ENCODE data around the gene NAPEPLD. TPM values are rescaled to one million over a fixed set of nuclear protein-coding genes. Genes with fewer than 3 reads are reported as not detected.

The NAPEPLD gene
- total and polyA plus RNA-seq, 2 experiments from 2014 or later: 9.4 to 10.7 TPM

DNA sequence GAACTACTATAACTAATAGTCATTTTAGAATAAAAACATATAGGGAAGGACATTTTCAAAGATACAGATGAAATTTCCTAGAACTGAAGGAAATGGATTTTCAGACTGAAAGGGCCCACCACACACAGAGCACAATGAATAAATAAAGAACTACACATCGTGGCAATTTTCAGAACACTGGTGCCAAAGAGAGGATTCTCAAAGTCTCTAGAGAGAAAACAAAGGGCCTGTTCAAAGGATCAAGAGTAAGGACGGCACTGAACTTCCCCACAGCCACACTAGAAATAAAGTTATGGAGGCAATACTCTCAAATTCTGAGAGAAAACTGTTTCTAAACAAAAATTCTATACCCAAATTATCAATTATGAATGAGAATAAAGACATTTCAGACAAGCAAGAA, 21.9 kb downstream of the NAPEPLD start:
- no peak overlapping the region for H3K4me3 Mint-ChIP-seq
- no peak overlapping the region for H3K4me3 ChIP-seq
- no peaks in the 10 kb centered on the region for H3F3A ChIP-seq (replicated peaks; ENCODE audit: low read depth)
- no peaks in the 10 kb centered on the region for H3K27me3 ChIP-seq (ENCODE audit: insufficient read depth)
- H3K27ac ChIP-seq (ENCODE audit: low read depth): no peak overlapping the region
- H3K27ac Mint-ChIP-seq: no peak overlapping the region
- TF ChIP-seq JUNB (IDR thresholded peaks at IDR 0.05; ENCODE audit: unreplicated experiment): no peak
- TF ChIP-seq NANOG (IDR thresholded peaks at IDR 0.05; ENCODE audit: borderline replicate concordance): no peak
- TF ChIP-seq, protein P1, sequence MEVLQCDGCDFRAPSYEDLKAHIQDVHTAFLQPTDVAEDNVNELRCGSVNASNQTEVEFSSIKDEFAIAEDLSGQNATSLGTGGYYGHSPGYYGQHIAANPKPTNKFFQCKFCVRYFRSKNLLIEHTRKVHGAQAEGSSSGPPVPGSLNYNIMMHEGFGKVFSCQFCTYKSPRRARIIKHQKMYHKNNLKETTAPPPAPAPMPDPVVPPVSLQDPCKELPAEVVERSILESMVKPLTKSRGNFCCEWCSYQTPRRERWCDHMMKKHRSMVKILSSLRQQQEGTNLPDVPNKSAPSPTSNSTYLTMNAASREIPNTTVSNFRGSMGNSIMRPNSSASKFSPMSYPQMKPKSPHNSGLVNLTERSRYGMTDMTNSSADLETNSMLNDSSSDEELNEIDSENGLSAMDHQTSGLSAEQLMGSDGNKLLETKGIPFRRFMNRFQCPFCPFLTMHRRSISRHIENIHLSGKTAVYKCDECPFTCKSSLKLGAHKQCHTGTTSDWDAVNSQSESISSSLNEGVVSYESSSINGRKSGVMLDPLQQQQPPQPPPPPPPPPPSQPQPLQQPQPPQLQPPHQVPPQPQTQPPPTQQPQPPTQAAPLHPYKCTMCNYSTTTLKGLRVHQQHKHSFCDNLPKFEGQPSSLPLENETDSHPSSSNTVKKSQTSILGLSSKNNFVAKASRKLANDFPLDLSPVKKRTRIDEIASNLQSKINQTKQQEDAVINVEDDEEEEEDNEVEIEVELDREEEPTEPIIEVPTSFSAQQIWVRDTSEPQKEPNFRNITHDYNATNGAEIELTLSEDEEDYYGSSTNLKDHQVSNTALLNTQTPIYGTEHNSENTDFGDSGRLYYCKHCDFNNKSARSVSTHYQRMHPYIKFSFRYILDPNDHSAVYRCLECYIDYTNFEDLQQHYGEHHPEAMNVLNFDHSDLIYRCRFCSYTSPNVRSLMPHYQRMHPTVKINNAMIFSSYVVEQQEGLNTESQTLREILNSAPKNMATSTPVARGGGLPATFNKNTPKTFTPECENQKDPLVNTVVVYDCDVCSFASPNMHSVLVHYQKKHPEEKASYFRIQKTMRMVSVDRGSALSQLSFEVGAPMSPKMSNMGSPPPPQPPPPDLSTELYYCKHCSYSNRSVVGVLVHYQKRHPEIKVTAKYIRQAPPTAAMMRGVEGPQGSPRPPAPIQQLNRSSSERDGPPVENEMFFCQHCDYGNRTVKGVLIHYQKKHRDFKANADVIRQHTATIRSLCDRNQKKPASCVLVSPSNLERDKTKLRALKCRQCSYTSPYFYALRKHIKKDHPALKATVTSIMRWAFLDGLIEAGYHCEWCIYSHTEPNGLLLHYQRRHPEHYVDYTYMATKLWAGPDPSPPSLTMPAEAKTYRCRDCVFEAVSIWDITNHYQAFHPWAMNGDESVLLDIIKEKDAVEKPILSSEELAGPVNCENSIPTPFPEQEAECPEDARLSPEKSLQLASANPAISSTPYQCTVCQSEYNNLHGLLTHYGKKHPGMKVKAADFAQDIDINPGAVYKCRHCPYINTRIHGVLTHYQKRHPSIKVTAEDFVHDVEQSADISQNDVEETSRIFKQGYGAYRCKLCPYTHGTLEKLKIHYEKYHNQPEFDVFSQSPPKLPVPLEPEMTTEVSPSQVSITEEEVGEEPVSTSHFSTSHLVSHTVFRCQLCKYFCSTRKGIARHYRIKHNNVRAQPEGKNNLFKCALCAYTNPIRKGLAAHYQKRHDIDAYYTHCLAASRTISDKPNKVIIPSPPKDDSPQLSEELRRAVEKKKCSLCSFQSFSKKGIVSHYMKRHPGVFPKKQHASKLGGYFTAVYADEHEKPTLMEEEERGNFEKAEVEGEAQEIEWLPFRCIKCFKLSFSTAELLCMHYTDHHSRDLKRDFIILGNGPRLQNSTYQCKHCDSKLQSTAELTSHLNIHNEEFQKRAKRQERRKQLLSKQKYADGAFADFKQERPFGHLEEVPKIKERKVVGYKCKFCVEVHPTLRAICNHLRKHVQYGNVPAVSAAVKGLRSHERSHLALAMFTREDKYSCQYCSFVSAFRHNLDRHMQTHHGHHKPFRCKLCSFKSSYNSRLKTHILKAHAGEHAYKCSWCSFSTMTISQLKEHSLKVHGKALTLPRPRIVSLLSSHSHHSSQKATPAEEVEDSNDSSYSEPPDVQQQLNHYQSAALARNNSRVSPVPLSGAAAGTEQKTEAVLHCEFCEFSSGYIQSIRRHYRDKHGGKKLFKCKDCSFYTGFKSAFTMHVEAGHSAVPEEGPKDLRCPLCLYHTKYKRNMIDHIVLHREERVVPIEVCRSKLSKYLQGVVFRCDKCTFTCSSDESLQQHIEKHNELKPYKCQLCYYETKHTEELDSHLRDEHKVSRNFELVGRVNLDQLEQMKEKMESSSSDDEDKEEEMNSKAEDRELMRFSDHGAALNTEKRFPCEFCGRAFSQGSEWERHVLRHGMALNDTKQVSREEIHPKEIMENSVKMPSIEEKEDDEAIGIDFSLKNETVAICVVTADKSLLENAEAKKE (CRISPR knock-in tag; IDR thresholded peaks at IDR 0.05): no peak
- H3K4me2 ChIP-seq: no peak overlapping the region
- H3K27me3 Mint-ChIP-seq (ENCODE audit: insufficient read depth, low read depth, poor library complexity): no peaks in the 10 kb centered on the region
- no peak for ATAC-seq
- H3K4me1 ChIP-seq (ENCODE audit: insufficient read depth): no peaks in the 10 kb centered on the region
- no peaks in the 10 kb centered on the region; the same call in none of the 2 replicates for H4K20me1 ChIP-seq (replicated peaks; ENCODE audit: insufficient read depth)
- H3K9me2 ChIP-seq (ENCODE audit: insufficient read depth): no peaks in the 10 kb centered on the region
- H3K9me3 Mint-ChIP-seq: no peaks in the 10 kb centered on the region
- no peak overlapping the region for H2AFZ ChIP-seq
- peaks cover 10% of the 10 kb centered on the region for H3K79me2 ChIP-seq (replicated peaks; ENCODE audit: insufficient read depth)
- peaks cover 12% of the 10 kb centered on the region; the same call in 2 of the 3 replicates for H3K36me3 Mint-ChIP-seq (ENCODE audit: low read depth)
- H3K36me3 ChIP-seq (ENCODE audit: insufficient read depth): peaks cover 2% of the 10 kb centered on the region; the same call in 1 of the 2 replicates
- no peaks in the 10 kb centered on the region for H3K4me1 Mint-ChIP-seq
- no peak for DNase-seq (ENCODE audit: low spot score)

DNA sequence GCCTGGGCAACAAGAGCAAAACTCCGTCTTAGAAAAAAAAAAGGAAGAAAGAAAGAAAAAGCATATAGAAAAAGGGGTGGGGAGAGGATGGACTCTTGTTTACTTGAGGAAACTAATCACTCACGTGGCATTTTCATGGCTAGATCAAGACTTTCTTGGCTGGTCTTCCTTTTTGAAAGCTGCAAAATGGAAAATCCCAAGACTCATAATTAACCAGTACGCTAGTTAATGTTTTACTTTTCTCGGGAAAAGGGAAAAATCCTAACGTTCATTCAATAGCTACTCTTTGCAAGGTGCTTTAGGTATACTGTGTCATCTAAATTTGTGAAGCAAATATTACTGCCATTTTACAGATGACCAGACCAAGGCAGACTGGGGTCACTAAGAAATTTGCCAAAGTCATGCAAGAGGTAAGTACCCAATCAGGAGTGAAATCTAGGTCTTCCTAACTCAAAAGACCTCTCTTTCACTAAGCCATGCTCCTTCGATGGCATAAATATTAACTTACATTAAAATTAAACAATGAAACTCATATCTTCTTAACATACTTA, 24.4 kb downstream of the NAPEPLD start:
- no peaks in the 10 kb centered on the region for H3K9me2 ChIP-seq (ENCODE audit: insufficient read depth)
- H3K4me3 Mint-ChIP-seq: no peak overlapping the region
- H3K4me1 ChIP-seq (ENCODE audit: insufficient read depth): no peaks in the 10 kb centered on the region
- TF ChIP-seq STAT1 (IDR thresholded peaks at IDR 0.05; ENCODE audit: unreplicated experiment): no peak
- no peak for TF ChIP-seq EZH2phosphoT487 (IDR thresholded peaks at IDR 0.05; ENCODE audit: unreplicated experiment)
- TF ChIP-seq, protein P2, sequence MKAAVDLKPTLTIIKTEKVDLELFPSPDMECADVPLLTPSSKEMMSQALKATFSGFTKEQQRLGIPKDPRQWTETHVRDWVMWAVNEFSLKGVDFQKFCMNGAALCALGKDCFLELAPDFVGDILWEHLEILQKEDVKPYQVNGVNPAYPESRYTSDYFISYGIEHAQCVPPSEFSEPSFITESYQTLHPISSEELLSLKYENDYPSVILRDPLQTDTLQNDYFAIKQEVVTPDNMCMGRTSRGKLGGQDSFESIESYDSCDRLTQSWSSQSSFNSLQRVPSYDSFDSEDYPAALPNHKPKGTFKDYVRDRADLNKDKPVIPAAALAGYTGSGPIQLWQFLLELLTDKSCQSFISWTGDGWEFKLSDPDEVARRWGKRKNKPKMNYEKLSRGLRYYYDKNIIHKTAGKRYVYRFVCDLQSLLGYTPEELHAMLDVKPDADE (IDR thresholded peaks at IDR 0.05): no peak
- TF ChIP-seq, protein P3, sequence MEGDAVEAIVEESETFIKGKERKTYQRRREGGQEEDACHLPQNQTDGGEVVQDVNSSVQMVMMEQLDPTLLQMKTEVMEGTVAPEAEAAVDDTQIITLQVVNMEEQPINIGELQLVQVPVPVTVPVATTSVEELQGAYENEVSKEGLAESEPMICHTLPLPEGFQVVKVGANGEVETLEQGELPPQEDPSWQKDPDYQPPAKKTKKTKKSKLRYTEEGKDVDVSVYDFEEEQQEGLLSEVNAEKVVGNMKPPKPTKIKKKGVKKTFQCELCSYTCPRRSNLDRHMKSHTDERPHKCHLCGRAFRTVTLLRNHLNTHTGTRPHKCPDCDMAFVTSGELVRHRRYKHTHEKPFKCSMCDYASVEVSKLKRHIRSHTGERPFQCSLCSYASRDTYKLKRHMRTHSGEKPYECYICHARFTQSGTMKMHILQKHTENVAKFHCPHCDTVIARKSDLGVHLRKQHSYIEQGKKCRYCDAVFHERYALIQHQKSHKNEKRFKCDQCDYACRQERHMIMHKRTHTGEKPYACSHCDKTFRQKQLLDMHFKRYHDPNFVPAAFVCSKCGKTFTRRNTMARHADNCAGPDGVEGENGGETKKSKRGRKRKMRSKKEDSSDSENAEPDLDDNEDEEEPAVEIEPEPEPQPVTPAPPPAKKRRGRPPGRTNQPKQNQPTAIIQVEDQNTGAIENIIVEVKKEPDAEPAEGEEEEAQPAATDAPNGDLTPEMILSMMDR (conservative IDR thresholded peaks at IDR 0.05; ENCODE audit: low read depth in 2 of 2): no peak

More for the DNA sequence above, 24.4 kb downstream of the NAPEPLD start:
- Histone ChIP-seq H2AFZ (no peak overlapping the region), H3F3A (replicated peaks; ENCODE audit: low read depth) (no peaks in the 10 kb centered on the region), H3K27me3 (ENCODE audit: insufficient read depth) (no peaks in the 10 kb centered on the region), H3K4me3 (no peak overlapping the region), H3K79me2 (replicated peaks; ENCODE audit: insufficient read depth) (no peaks in the 10 kb centered on the region; the same call in 1 of the 2 replicates), H4K20me1 (replicated peaks; ENCODE audit: insufficient read depth) (peaks cover 5% of the 10 kb centered on the region), H3K4me2 (no peak overlapping the region), H3K27ac (ENCODE audit: low read depth) (no peak overlapping the region), H3K36me3 (ENCODE audit: insufficient read depth) (peaks cover 2% of the 10 kb centered on the region; the same call in 1 of the 2 replicates)
- H3K27me3 Mint-ChIP-seq (ENCODE audit: insufficient read depth, low read depth, poor library complexity): no peaks in the 10 kb centered on the region
- H3K36me3 Mint-ChIP-seq (ENCODE audit: low read depth): peaks cover 15% of the 10 kb centered on the region; the same call in 2 of the 3 replicates
- no peaks in the 10 kb centered on the region for H3K4me1 Mint-ChIP-seq
- no peak for DNase-seq (ENCODE audit: low spot score)
- ATAC-seq: no peak
- no peak overlapping the region for H3K27ac Mint-ChIP-seq
- no peaks in the 10 kb centered on the region for H3K9me3 Mint-ChIP-seq

All from GM23338 (cell line).